HepG2 (cell line): ENCODE data around the gene RSL1D1. TPM values are rescaled to one million over a fixed set of nuclear protein-coding genes. Genes with fewer than 3 reads are reported as not detected.

ENCODE experiments used
- CENPX ChIP-seq: sonication (generic); formaldehyde crosslinking; IDR thresholded peaks from 2 replicates; pipeline ENCODE4 v1.9.0; 2021; ENCODE audit warnings: mild to moderate bottlenecking, missing genetic modification reagents, moderate library complexity
- MZF1 ChIP-seq: sonication (generic); formaldehyde crosslinking; IDR thresholded peaks from 2 replicates; pipeline ENCODE4 v1.8.1; 2023; ENCODE audit warnings: mild to moderate bottlenecking, missing genetic modification reagents, borderline replicate concordance
- STAG1 ChIP-seq: sonication (generic); formaldehyde crosslinking; IDR thresholded peaks from 2 replicates; pipeline ENCODE4 v1.4.0; 2020; ENCODE audit warnings: missing genetic modification reagents
- ZMYM3 ChIP-seq: sonication (generic); formaldehyde crosslinking; IDR thresholded peaks from 2 replicates; pipeline ENCODE4 v1.5.1; 2020; ENCODE audit warnings: mild to moderate bottlenecking, missing genetic modification reagents
- ZNF737 ChIP-seq: sonication (generic); formaldehyde crosslinking; IDR thresholded peaks from 2 replicates; pipeline ENCODE4 v1.5.0; 2020; ENCODE audit warnings: missing genetic modification reagents, mild to moderate bottlenecking, borderline replicate concordance
- ZNF841 ChIP-seq: sonication (generic); formaldehyde crosslinking; IDR thresholded peaks from 2 replicates; pipeline ENCODE4 v1.8.1; 2023; ENCODE audit warnings: missing genetic modification reagents, borderline replicate concordance
- polyA plus RNA-seq, 8 experiments: library from polyadenylated mRNA; depleted of rRNA in 3 of 8; stranded (reverse) in 7 of 8; unstranded in 1 of 8; fragments of >200 nt; fragmentation: Illumina TruSeq in 4 of 8; extraction: Trizol in 4 of 8; gene quantifications; 2 replicates each; pipeline versions ENCODE4 v1.2.1 to v1.2.3, GENCODE V29; 2011 to 2016; ENCODE audit warnings: low read depth in 4 of 8, missing spikeins in 1 of 8, mixed read lengths in 1 of 8; ENCODE audit not compliant: insufficient read depth in 1 of 8
- total RNA-seq, 5 experiments: library from RNA; depleted of rRNA; stranded (reverse); fragments of >200 nt; fragmentation: Illumina TruSeq; extraction: Trizol; gene quantifications; 2 replicates each; pipeline ENCODE4 v1.2.3, GENCODE V29; 2016; ENCODE audit warnings: low read depth in 1 of 5
- TF ChIP-seq, protein P1 (sequence below): sonication (generic); formaldehyde crosslinking; IDR thresholded peaks from 2 replicates; pipeline ENCODE4 v1.5.0; 2020; ENCODE audit warnings: missing genetic modification reagents
- TF ChIP-seq, protein P2 (sequence below): sonication (generic); formaldehyde crosslinking; IDR thresholded peaks from 2 replicates; pipeline ENCODE4 v1.4.0; 2020; ENCODE audit warnings: missing genetic modification reagents, mild to moderate bottlenecking, borderline replicate concordance
- TF ChIP-seq, protein P3 (sequence below): sonication (generic); formaldehyde crosslinking; IDR thresholded peaks from 2 replicates; pipeline ENCODE4 v1.4.0; 2020; ENCODE audit warnings: missing genetic modification reagents, borderline replicate concordance
- TF ChIP-seq, protein P4 (sequence below): sonication (generic); formaldehyde crosslinking; IDR thresholded peaks from 2 replicates; pipeline ENCODE4 v1.8.0; 2022; ENCODE audit warnings: missing genetic modification reagents, mild to moderate bottlenecking, inconsistent platforms, borderline replicate concordance
- TF ChIP-seq, protein P5 (sequence below): sonication (generic); formaldehyde crosslinking; IDR thresholded peaks from 2 replicates; pipeline ENCODE4 v1.8.0; 2022; ENCODE audit warnings: mild to moderate bottlenecking, missing genetic modification reagents, moderate library complexity
- TF ChIP-seq, protein P6 (sequence below): sonication (generic); formaldehyde crosslinking; conservative IDR thresholded peaks from 2 replicates; pipeline ENCODE4 v1.4.0; 2020; ENCODE audit warnings: missing genetic modification reagents

The RSL1D1 gene
- total and polyA plus RNA-seq, 2 of the 13 experiments (the other 11 are each of a cell fraction or from before 2014, with no cell fraction given), result 187 to 343 TPM

DNA sequence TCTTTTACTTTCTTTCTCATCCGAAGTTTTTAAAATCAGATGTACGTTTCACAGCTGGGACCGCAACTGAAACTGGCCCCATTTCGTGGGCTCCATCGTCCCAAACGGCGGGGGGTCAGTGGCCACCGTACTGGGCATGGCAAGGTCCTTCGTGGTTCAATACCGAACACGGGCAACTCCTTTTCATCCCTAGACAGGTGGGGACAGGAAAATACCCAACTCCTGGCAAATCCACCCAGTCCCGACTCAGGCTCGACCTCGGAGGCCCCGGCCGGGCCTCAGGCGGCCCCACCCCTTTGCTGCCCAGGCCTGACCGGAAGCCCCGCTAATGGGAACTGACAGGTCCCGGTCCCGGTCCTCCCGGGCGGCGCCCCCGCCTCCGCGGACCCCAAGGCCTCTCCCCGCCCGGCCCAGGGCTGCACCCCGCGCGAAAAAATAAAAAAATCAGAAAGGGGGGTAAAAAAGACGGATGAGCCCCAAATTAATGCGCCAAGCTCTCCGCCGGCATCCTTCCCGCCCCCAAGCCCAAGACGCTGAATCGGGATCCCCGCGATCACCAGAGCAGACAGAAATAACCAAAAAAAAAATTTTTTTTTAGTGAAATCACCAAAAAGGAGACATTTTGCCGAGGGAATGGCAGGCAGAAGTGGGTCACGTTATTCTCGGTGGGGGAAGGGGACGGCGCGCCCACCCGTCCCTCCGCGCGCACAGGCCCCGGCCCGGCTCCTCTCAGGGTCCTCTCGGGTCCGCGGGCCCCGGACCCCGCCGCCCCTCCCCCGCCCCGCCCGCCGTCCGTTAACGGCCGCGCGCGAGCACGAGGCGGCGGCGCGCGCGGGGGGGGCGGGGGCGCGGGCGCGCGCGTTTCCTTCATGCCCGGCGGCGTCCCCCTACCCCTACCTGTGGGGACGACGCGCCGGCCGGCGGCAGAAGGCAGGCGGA, 54.8 kb downstream of the RSL1D1 start (continued):
- TF ChIP-seq, protein P1, sequence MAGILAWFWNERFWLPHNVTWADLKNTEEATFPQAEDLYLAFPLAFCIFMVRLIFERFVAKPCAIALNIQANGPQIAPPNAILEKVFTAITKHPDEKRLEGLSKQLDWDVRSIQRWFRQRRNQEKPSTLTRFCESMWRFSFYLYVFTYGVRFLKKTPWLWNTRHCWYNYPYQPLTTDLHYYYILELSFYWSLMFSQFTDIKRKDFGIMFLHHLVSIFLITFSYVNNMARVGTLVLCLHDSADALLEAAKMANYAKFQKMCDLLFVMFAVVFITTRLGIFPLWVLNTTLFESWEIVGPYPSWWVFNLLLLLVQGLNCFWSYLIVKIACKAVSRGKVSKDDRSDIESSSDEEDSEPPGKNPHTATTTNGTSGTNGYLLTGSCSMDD, result no peak
- TF ChIP-seq, protein P2, sequence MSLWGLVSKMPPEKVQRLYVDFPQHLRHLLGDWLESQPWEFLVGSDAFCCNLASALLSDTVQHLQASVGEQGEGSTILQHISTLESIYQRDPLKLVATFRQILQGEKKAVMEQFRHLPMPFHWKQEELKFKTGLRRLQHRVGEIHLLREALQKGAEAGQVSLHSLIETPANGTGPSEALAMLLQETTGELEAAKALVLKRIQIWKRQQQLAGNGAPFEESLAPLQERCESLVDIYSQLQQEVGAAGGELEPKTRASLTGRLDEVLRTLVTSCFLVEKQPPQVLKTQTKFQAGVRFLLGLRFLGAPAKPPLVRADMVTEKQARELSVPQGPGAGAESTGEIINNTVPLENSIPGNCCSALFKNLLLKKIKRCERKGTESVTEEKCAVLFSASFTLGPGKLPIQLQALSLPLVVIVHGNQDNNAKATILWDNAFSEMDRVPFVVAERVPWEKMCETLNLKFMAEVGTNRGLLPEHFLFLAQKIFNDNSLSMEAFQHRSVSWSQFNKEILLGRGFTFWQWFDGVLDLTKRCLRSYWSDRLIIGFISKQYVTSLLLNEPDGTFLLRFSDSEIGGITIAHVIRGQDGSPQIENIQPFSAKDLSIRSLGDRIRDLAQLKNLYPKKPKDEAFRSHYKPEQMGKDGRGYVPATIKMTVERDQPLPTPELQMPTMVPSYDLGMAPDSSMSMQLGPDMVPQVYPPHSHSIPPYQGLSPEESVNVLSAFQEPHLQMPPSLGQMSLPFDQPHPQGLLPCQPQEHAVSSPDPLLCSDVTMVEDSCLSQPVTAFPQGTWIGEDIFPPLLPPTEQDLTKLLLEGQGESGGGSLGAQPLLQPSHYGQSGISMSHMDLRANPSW (CRISPR knock-in tag), result no peak
- TF ChIP-seq MZF1 (CRISPR knock-in tag) (no peak), ZNF841 (0 out of 2 replicates have a peak, but pooled peaks have one; percentile 48), ZMYM3 (CRISPR knock-in tag) (no peak), STAG1 (CRISPR knock-in tag) (no peak), ZNF737 (no peak; the same call in 1 of the 2 replicates), CENPX (CRISPR knock-in tag) (no peak)
- TF ChIP-seq, protein P3, sequence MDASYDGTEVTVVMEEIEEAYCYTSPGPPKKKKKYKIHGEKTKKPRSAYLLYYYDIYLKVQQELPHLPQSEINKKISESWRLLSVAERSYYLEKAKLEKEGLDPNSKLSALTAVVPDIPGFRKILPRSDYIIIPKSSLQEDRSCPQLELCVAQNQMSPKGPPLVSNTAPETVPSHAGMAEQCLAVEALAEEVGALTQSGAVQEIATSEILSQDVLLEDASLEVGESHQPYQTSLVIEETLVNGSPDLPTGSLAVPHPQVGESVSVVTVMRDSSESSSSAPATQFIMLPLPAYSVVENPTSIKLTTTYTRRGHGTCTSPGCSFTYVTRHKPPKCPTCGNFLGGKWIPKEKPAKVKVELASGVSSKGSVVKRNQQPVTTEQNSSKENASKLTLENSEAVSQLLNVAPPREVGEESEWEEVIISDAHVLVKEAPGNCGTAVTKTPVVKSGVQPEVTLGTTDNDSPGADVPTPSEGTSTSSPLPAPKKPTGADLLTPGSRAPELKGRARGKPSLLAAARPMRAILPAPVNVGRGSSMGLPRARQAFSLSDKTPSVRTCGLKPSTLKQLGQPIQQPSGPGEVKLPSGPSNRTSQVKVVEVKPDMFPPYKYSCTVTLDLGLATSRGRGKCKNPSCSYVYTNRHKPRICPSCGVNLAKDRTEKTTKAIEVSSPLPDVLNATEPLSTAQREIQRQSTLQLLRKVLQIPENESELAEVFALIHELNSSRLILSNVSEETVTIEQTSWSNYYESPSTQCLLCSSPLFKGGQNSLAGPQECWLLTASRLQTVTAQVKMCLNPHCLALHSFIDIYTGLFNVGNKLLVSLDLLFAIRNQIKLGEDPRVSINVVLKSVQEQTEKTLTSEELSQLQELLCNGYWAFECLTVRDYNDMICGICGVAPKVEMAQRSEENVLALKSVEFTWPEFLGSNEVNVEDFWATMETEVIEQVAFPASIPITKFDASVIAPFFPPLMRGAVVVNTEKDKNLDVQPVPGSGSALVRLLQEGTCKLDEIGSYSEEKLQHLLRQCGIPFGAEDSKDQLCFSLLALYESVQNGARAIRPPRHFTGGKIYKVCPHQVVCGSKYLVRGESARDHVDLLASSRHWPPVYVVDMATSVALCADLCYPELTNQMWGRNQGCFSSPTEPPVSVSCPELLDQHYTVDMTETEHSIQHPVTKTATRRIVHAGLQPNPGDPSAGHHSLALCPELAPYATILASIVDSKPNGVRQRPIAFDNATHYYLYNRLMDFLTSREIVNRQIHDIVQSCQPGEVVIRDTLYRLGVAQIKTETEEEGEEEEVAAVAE, result no peak; the same call in 1 of the 2 replicates
- TF ChIP-seq, protein P4, sequence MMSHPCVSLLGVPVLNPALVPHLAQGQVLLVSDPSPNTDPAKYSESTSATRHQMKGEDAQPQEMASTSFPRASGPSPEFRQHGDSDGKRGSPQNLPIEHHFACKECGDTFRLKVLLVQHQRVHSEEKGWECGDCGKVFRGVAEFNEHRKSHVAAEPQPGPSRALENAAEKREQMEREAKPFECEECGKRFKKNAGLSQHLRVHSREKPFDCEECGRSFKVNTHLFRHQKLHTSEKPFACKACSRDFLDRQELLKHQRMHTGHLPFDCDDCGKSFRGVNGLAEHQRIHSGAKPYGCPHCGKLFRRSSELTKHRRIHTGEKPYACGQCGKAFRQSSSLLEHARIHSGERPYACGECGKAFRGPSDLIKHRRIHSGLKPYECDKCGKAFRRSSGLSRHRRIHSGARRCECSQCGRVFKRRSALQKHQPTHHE (CRISPR knock-in tag), result 0 out of 2 replicates have a peak, but pooled peaks have one; percentile 75
- TF ChIP-seq, protein P5, sequence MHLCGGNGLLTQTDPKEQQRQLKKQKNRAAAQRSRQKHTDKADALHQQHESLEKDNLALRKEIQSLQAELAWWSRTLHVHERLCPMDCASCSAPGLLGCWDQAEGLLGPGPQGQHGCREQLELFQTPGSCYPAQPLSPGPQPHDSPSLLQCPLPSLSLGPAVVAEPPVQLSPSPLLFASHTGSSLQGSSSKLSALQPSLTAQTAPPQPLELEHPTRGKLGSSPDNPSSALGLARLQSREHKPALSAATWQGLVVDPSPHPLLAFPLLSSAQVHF (CRISPR knock-in tag), result no peak
- TF ChIP-seq, protein P6, sequence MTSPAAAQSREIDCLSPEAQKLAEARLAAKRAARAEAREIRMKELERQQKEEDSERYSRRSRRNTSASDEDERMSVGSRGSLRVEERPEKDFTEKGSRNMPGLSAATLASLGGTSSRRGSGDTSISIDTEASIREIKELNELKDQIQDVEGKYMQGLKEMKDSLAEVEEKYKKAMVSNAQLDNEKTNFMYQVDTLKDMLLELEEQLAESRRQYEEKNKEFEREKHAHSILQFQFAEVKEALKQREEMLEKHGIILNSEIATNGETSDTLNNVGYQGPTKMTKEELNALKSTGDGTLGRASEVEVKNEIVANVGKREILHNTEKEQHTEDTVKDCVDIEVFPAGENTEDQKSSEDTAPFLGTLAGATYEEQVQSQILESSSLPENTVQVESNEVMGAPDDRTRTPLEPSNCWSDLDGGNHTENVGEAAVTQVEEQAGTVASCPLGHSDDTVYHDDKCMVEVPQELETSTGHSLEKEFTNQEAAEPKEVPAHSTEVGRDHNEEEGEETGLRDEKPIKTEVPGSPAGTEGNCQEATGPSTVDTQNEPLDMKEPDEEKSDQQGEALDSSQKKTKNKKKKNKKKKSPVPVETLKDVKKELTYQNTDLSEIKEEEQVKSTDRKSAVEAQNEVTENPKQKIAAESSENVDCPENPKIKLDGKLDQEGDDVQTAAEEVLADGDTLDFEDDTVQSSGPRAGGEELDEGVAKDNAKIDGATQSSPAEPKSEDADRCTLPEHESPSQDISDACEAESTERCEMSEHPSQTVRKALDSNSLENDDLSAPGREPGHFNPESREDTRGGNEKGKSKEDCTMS (CRISPR knock-in tag), result no peak
